ENCODE measurements around the gene RNF2.
"Not testable (repeated sequence)": the region's sequence is repeated elsewhere in the genome, so short reads cannot be mapped to it uniquely, and the experiment has no call there.

Gene RNF2

DNA sequence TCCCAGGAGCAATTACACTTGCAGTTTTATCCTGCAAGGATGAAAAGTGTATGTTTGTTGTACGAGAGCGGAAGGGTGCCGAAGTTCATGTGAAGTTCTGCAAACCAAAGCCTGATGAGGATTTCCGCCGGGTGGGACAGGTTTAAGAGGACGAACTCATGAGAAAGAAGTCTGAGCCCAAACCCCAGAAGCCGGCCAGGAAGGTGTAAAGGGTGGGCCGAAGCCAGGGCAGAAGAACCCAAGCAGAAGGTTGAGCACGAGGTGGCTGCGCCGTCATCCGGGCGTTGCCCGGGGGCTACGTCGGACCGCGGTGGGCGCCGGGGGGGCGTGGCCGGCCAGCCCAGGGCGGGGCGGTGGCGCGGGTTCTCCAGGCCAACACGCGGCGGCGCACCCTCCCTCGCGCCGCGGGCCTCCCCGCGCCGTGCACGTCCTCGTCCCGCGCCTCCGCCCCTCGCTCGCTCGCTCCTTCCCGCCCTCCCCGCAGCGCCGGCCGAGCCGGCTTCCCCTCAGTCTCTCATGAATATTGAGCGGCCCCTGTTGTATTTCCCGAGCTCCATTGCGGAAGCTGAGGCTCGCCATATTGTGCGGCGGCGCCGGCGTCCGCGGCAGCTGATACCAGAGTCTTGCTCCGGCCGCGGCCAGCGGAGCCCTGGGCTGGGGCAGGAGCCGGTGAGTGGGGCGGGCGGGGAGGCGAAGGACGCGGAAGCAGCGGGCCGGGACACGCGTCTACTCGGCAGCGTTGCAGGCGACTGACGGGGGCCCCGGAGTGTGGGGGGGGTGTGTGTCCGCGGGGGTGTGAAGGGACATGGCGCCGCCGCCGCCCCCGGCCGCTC is at the start of gene RNF2:
Gene RNF2, plus strand, starts transcription at position 578 of the 833 bp plus-strand sequence. CDS start 41,996 bp downstream, outside the sequence.
- peak; percentile 56 to 59 for DNase-seq (ENCODE audit: low read depth in 2 of 2)

DNA sequence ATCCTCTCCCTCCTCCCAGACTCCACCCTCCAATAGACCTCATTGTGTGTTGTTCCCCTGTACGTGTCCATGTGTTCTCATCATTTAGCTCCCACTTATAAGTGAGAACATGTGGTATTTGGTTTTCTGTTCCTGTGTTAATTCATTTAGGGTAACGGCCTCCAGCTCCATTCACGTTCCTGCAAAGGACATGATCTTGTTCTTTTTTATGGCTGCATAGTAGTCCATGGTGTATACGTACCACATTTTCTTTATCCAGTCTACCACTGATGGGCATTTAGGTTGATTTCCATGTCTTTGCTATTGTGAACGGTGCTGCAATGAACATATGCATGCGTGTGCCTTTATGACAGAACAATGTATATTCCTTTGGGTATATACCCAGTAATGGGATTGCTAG is 45.4 kb upstream of the RNF2 start:
- not testable (repeated sequence) for DNase-seq (ENCODE audit: low read depth in 2 of 2)

DNA sequence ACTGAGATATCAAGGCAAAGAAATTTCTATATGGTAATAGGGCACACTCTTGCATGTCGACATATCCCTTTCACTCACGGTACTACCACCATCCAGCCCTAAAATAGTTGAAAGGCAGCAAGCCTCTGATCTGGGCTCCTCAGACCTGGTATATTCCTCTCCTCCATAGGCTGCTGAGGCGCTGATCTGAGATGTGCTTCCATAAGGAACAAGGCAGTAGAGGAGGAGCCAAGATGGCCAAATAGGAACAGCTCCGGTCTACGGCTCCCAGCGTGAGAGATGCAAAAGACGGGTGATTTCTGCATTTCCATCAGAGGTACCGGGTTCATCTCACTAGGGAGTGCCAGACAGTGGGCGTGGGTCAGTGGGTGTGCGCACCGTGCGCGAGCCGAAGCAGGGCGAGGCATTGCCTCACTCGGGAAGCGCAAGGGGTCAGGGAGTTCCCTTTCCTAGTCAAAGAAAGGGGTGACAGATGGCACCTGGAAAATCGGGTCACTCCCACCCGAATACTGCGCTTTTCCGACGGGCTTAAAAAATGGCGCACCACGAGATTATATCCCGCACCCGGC is 44.0 kb upstream of the RNF2 start:
- not testable (repeated sequence) for DNase-seq (ENCODE audit: low read depth in 2 of 2)

DNA sequence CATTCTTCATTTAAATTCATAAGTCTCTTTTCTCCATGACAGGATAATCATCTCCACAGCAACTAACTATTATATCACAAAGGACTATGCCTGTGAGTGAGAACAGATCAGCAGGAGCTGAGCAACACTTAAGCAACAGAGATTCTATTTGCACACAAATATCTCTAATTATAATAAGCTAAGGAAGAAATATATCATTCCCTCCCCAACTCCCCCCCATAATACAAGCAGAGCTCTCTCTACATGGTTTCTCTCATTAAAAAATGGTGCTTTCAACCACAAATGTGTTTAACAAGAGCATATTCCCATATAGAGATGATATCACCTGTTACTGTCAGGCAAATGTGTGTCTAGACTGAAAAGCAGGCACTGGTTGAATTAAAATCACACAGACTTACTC is 36.5 kb upstream of the RNF2 start:
- DNase-seq (ENCODE audit: low read depth in 2 of 2) = no peak

DNA sequence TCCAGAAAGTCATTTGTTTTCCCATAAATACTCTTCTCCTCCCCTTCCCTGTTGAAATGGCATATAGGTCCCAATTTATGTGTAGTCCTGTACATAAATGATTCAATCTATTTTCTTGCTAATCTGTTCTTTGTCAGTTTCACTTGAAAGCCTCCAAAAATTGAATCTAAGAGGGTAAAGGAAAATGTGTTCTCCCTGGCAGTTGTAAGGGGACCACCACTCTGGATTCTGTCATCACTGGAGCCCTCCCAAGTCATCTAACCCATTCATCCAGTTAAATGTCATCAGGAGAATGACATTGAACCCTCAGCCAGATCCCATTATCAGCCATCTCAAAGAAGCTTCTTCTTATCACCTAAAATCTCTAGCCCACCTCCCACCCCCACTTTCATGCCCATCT is 35.0 kb upstream of the RNF2 start:
- DNase-seq (ENCODE audit: low read depth in 2 of 2) = no peak

DNA sequence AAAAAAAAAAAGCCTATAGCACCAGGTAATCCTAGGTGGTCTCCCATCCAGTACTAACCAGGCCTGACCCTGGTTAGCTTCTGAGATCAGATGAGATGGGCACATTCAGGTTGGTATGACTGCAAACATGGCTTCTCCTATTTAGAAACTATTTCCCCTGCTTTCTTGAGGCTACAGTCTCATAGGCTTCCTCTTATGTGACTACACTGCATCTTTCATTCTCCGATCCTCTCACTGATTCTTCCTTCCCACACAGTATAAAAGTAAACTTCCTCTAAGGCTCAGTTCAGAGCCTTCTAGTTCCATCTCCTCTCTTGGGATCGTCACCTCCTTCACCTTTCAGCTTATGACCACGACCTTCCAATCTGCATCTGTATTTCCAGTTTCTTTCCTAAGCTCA is 30.4 kb upstream of the RNF2 start:
- no peak for DNase-seq (ENCODE audit: low read depth in 2 of 2)

DNA sequence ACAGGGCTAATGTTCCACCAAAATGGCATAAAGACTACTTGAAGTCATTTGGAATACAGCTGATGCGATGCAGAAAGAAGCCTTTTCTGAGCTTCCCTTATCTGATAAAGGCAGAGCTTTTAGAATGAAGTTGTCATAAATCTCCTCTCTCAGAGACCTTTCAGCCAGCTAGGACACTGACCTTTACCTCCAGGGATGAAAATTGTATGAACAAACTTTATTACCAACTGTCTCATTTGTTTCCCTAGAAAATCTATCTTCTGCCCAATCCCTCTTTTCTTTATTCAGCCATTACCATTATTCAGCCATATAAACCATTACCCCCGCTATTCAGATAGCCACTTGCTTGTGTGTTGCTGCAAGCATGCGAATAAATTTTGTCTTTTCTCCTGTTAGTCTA is 29.7 kb upstream of the RNF2 start:
- DNase-seq (ENCODE audit: low read depth in 2 of 2) = no peak

DNA sequence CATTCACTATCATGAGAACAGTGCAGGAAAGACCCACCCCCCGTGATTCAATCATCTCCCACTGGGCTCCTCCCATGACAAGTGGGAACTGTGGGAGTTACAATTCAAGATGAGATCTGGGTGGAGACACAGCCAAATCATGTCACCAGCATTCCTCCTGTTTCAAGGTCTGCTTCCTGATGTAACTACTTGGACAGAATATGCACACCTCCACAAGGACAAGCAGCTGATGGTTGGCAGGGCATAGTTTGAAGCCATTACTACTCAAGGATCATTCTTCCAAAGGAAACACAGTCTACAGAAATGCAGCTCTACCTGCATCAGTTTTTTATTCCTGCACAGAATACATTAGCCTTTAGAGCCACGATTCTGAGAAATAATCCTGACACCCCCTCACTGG is 28.5 kb upstream of the RNF2 start:
- no peak for DNase-seq (ENCODE audit: low read depth in 2 of 2)

DNA sequence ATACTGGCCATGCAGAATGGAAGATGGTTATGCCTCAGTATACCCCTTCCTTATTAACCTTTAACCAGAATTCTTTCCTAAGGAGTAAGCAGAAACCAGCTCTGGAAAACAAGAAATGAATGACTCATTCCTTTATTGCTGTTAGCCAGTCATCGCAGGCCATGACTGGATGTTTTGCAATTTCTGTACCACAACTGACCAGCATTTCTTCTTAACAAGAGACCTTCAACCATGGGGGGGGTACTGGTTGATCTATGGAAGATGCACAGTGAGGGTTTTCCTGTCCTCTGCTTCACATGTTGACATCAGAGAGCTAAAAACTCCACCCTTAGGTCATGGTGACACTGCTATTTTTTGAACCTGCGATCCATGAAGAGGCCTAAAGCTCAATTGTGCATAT is 28.0 kb upstream of the RNF2 start:
- no peak for DNase-seq (ENCODE audit: low read depth in 2 of 2)

DNA sequence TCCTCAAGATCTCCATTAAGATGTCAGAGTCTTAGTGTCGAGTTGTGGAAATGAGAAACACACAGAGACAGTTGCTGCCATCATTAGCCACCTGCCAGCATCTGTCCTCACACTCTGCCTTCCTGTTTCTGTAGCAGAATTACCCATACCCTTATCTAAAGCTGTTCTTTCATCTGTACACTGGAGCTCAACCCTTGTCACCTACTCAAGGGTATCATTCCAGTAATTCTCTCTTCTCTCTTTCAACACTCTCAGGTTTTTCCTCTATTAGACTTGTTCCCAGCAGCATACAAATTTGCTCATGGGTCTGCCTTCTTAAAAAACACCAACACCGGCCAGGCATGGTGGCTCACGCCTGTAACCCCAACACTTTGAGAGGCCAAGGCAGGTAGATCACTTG is 27.4 kb upstream of the RNF2 start:
- no peak for DNase-seq (ENCODE audit: low read depth in 2 of 2)

DNA sequence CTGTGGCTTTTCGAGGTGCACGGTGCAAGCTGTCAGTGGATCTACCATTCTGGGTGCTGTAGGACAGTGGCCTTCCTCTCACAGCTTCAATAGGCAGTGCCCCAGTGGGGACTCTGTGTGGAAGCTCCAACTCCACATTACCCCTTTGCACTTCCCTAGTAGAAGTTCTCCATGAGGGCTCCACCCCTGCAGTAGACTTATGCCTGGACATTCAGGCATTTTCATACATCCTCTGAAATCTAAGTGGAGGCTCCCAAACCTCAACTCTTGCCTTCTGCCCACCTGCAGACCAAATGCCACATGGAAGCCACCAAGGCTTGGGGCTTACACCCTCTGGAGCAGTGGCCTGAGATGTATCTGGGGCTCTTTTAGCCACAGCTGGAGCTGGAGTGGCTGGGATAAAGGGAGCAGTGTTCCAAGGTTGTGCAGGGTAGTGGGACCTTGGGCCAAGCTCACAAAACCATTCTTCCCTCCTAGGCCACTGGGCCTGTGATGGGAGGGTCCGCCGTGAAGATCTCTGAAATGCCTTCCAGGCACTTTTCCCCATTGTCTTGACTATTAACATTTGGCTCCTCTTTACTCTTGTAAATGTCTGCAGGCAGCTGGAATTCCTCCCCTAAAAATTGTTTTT is 18.0 kb upstream of the RNF2 start:
- no peak for DNase-seq (ENCODE audit: low read depth in 2 of 2)

DNA sequence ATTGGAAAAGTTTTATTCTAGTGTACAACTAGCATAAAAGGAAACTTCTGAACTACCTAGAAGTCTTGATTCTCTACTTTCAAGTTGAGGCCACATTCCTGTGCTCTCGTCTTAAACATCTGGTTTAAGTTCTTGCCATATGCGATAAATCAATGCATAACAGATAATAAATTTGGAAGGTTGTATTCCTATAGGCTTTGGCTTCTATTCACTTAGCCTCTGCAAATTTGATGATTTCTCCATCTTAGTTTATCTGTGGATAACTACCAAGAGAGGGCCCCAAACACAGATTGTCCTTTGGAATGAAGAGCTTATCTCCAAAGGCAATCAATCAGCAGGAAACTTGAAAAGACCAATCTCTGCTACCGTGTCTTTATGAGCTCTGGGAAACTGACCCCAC is 11.7 kb upstream of the RNF2 start:
- no peak for DNase-seq (ENCODE audit: low read depth in 2 of 2)

DNA sequence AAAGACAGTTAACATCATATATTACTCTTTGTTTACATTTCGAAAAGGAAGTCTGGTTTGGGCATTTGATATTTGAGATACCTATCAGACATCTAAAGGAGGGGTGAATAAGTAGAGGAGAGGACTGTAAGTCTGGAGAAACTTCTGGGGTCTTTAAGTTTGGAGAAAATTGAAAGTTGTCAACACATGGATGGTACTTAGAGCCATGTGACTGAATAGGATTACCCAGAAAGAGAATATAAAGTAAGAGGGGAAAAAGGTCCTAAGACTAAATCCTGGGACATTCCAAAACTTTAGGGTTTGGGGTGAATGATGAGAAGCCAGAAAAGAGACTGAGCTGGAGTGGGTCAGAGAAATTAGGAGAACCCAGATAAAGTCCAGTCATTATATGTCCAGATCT is 10.1 kb upstream of the RNF2 start:
- DNase-seq (ENCODE audit: low read depth in 2 of 2) = no peak

DNA sequence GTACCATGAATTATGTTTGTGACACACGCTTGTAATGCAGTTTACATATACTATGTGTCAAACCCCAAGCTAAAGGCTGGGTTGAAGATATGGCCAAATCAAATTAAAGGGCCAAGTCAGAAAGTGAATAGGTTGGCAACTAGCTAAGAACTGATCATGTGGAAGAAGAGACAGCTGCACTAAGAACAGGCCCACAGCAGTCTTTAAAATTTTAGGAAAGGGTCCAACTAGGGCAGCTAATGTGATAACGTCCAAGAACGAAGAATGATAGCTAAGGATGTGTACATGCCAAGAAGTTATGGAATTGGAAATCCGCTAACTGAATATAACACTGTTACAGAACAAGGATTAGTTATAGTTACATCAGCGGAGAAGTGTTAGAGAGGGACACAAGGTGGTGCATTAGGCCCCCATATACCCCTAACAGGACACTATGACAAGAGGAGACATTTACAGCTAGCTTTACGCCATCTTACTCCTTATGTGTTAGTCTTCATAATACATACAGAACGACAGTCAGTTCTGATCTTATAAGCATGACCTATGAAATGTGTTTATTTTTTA is 6.5 kb upstream of the RNF2 start:
- no peak for DNase-seq (ENCODE audit: low read depth in 2 of 2)

DNA sequence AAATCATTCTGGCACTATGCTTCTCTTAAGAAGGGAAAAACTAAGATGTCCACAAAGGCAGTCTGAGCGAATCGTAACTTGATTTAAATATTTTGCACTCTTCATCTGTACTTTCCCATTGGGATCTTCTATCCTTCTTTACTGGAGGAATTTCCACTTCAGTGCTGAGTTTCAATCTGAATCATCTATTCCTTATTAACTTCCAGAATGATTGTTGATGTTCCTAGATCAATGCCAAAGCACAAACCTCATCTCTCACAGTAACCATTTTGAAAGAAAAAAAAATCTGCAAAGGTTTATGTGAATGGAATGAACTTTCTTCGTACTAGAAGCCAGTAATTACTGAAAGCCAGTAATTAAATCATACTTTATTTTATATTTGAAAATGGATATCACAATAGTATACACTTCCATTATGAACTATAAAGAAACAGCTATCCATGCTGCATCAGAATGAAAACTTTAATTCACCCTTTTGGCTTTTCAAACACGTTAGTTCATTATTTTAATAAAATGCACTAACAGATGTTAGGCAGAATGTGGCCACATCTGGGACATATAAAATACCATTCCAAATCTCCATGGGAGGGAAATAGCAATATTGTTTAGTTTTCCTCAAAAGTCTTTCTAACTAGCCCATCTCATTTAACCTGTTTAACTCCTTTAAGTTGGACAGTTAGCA is 5.5 kb upstream of the RNF2 start:
- no peak for DNase-seq (ENCODE audit: low read depth in 2 of 2)

DNA sequence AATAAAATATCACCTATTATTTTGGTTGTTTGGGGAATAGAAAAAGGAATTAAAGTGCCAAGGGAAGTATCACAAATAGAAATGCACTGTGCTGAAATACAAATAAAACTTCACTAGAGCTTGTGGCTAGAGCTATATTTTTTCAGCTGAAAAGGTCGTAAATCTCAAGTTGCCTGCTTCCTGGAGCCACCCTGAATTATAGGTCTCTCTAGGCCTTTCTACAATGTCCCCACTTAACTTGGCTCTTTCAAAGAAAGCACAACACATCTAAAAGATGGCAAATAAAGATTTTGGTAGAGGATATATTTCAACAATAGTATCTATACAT is 5.0 kb upstream of the RNF2 start:
- DNase-seq (ENCODE audit: low read depth in 2 of 2) = no peak

DNA sequence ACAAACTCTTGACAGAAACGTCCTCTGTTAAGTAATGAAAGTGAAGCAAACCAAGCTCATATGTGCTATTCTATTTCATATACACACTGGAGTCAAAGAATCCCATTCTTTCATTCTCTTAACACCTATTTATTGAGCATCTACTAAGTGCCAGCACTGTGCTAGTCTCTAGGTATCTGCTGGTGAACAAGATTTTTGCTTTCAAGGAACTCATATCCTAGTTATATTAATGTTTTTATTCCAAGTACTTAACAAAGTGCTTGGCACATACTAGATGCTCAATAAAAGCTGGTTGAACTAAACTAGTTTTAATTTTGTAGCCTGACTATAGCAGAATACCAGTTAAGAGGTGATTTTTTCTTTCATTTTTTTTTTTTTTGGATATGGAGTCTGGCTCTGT is 3.6 kb upstream of the RNF2 start:
- DNase-seq (ENCODE audit: low read depth in 2 of 2) = no peak

DNA sequence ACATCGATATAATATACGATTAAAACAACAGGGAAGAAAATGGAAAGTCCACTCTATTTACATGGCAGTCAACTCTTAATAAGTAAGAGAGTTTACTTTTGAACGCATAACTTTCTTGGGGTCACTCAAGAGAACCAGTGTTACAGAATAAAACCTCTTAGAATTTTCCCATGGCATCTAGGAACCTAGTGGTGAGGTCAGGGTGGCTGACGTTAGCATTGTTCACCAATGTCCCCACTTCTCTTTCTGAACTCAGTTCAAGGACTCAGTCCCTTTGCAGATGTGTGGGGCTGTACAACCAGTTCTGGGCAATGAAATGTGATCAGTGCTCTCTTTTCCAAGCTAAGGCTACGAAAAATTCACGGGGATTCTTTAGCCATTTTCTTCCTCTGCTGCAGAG is 2.6 kb upstream of the RNF2 start:
- DNase-seq (ENCODE audit: low read depth in 2 of 2) = no peak

DNA sequence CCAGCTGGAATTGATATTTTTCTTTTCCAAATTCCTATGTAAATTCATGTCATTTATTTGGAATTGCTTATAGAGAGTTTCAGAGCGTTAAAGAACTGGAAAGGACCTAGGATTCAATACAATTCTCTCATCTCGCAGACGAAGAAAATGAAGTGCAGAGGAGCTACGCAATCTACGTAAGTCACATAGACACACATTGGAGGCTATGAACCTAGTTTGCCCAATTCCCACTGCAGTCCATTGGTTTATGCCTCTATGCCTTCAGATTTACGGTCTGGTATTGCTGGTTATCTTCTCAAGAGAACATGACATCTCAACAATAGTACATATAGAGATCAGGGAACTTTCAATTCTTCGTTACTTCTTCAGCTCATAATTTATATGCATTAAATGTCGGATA is 971 bp upstream of the RNF2 start:
- no peak for DNase-seq (ENCODE audit: low read depth in 2 of 2)

DNA sequence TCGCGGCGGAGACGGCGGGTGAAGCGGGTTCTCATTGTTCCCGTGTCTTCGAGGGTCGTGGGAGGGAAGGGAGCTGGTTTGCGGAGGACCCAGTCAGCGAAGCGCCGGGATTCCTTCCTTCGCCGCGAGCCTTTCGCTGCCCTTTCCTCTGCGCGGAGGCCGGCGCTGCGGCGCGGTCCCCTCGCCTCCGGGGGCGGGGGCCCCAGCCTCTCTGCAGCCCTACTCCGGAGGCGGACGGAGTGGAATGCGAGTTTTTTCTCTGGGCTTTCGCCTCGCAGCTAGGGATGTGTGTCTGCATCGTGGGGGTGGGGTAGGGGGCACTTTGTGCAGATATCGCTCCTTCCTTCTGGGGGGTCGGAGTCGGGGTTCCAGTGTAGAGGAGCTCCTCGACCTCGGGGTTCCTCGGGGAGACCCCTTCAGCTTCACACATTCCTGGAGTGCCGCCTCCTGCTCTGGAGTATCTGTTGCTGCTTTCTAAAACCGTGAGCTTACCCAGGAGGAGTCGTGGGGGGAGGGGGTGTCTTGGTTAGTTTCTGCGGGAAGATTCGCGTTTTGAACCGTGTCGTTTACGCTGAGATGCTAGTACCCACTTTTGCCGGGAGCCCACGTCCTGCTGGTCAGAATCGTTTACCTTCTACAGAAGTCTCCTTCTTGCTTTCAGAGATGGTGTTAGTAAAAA is 595 bp downstream of the RNF2 start:
- DNase-seq (ENCODE audit: low read depth in 2 of 2) = no peak

DNA sequence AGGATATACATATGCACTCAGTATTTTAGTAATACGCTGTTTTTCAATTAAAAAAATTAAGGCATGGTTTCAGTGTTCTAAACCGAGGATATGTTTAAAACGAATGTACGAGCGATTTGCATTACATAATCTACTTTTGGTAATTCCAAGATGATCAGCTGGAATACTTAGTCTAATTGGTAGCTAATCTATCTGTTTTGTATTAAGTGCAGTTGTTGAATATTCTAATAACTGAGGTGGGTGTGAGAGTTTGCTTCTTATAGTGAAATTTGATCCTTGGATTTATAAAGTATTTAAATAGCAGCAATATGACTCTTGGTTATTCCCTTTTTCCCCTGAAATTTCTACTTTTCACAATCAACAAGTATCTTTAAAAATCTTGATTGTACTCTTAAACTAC is 1.3 kb downstream of the RNF2 start:
- no peak for DNase-seq (ENCODE audit: low read depth in 2 of 2)

DNA sequence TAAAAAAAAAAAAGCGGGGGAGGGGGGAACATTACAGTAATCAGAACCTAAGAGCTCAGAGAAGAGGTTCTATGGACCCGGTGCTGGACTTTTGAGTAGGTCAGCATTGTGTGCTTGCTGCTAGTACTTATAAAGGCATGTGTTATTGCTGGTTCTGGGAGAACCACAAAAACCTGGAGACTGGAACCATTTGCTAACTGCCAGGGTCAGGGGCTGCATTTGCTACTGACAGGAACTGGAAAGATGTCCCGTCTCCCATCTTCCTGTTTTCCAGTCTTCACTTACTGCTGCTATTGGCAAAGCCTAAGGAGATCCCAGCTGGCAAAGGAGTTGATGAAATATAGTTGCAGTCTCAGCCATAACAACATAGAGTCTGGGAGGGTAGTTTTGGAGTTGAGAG is 4.3 kb downstream of the RNF2 start:
- no peak for DNase-seq (ENCODE audit: low read depth in 2 of 2)
